Keratinocyte (primary cell): ENCODE measurements around the gene ZNF225. TPM values are rescaled to one million over a fixed set of nuclear protein-coding genes. Genes with fewer than 3 reads are reported as not detected.

Experiments
- DNase-seq: peaks from one replicate; pipeline ENCODE4 v3.0.0-alpha.2; 2011; ENCODE audit warnings: low read depth, missing footprints, low spot score
- FAIRE-seq: peaks from 2 replicates; lab custom pipeline; 2011; peaks lifted over from hg19 to GRCh38; lab: Jason Lieb, UNC
- H2AFZ ChIP-seq: 2 replicates; pipeline ENCODE4 v1.6.0; 2012; ENCODE audit warnings: low read length, control low read depth, inconsistent platforms; ENCODE audit not compliant: control insufficient read depth
- H3K27ac ChIP-seq: 2 replicates; pipeline ENCODE4 v1.5.1; 2011; ENCODE audit warnings: low read length; ENCODE audit not compliant: control insufficient read depth, insufficient read depth
- H3K27me3 ChIP-seq: 3 replicates; pipeline ENCODE4 v1.6.0; 2011; ENCODE audit warnings: low read length; ENCODE audit not compliant: control insufficient read depth, insufficient read depth; ENCODE audit errors: extremely low read depth
- H3K36me3 ChIP-seq, 2 experiments: 2 replicates in 1 of 2; 3 replicates in 1 of 2; pipeline ENCODE4 v1.5.1; 2011; ENCODE audit warnings: low read length in 2 of 2, mild to moderate bottlenecking in 1 of 2; ENCODE audit not compliant: control insufficient read depth in 2 of 2, insufficient read depth in 2 of 2; ENCODE audit errors: extremely low read depth in 1 of 2
- H3K4me1 ChIP-seq: 3 replicates; pipeline ENCODE4 v1.5.1; 2011; ENCODE audit warnings: low read length; ENCODE audit not compliant: control insufficient read depth, insufficient read depth; ENCODE audit errors: extremely low read depth
- H3K4me2 ChIP-seq: 3 replicates; pipeline ENCODE4 v1.6.0; 2011; ENCODE audit warnings: low read depth, low read length; ENCODE audit not compliant: control insufficient read depth, insufficient read depth; ENCODE audit errors: extremely low read depth
- H3K4me3 ChIP-seq, 3 experiments: fragments of 200-600 bp in 1 of 3; sonication (generic) in 1 of 3; 2 replicates in 2 of 3; 3 replicates in 1 of 3; pipeline ENCODE4 v1.5.1; 2011 to 2016; ENCODE audit warnings: low read length in 3 of 3, mild to moderate bottlenecking in 3 of 3, control low read depth in 2 of 3, inconsistent platforms in 1 of 3, low read depth in 1 of 3, mixed read lengths in 1 of 3, mixed run types in 1 of 3, moderate library complexity in 1 of 3; ENCODE audit not compliant: control insufficient read depth in 2 of 3, insufficient read depth in 2 of 3; ENCODE audit errors: extremely low read depth in 1 of 3
- H3K79me2 ChIP-seq: 2 replicates; pipeline ENCODE4 v1.6.0; 2012; ENCODE audit warnings: low read length; ENCODE audit not compliant: control insufficient read depth, insufficient read depth
- H3K9ac ChIP-seq: 3 replicates; pipeline ENCODE4 v1.6.0; 2011; ENCODE audit warnings: low read length; ENCODE audit not compliant: control insufficient read depth, insufficient read depth; ENCODE audit errors: extremely low read depth
- H3K9me1 ChIP-seq: 3 replicates; pipeline ENCODE4 v1.6.0; 2011; ENCODE audit warnings: low read length; ENCODE audit not compliant: control insufficient read depth, insufficient read depth; ENCODE audit errors: extremely low read depth
- H3K9me3 ChIP-seq: 2 replicates; pipeline ENCODE4 v1.5.1; 2012; ENCODE audit warnings: low read depth, low read length; ENCODE audit not compliant: control insufficient read depth
- H4K20me1 ChIP-seq: 3 replicates; pipeline ENCODE4 v1.6.0; 2011; ENCODE audit warnings: low read length; ENCODE audit not compliant: control insufficient read depth, insufficient read depth; ENCODE audit errors: extremely low read depth
- CTCF ChIP-seq, 3 experiments: IDR thresholded peaks in 1 of 3; conservative IDR thresholded peaks in 1 of 3; optimal IDR thresholded peaks in 1 of 3; 2 replicates in 2 of 3; 3 replicates in 1 of 3; pipeline versions ENCODE3 to v1.5.1; 2011; ENCODE audit warnings: low read length in 3 of 3, mild to moderate bottlenecking in 3 of 3, moderate library complexity in 2 of 3, control low read depth in 1 of 3, inconsistent platforms in 1 of 3; ENCODE audit not compliant: insufficient read depth in 2 of 3; ENCODE audit errors: extremely low read depth in 1 of 3
- EZH2 ChIP-seq: IDR thresholded peaks from one replicate; pipeline ENCODE4 v1.6.1; 2012; ENCODE audit warnings: inconsistent platforms, mild to moderate bottlenecking, low read length, moderate library complexity
- dilution Hi-C: fragments of 300-500 bp; cut with MboI; formaldehyde crosslinking; loops from one replicate; pipeline ENCODE4 v1.7.0; 2020; ENCODE audit warnings: low sequenced_read_pairs; ENCODE audit not compliant: extremely low pct_ligation_motif_present
- polyA minus RNA-seq, 3 experiments: library from RNA; depleted of rRNA, polyadenylated mRNA; stranded (reverse); fragments of >200 nt; gene quantifications; 1 replicate in 1 of 3; 2 replicates in 1 of 3; 3 replicates in 1 of 3; pipeline ENCODE4 v1.2.3, GENCODE V29; 2011
- polyA plus RNA-seq, 5 experiments: library from polyadenylated mRNA; depleted of rRNA in 3 of 5; stranded (reverse) in 3 of 5; stranded (forward) in 1 of 5; unstranded in 1 of 5; fragments of >200 nt; gene quantifications; 1 replicate in 1 of 5; 2 replicates in 3 of 5; 3 replicates in 1 of 5; pipeline versions ENCODE4 v1.2.1 to v1.2.3, GENCODE V29; 2011 to 2012; ENCODE audit warnings: missing spikeins in 2 of 5, low read depth in 1 of 5, low replicate concordance in 1 of 5

ZNF225 gene
- polyA plus RNA-seq (1.6 to 2.2 TPM (median 1.6 TPM) in 3 replicates), polyA minus RNA-seq (0.07 to 5.8 TPM (median 2.7 TPM) in 3 replicates)
- polyA plus RNA-seq (2011; ENCODE audit: low read depth) = 0.64 TPM
- polyA plus RNA-seq (2011; cell fraction: cytosol; rRNA removed) = 0.70 and 1.2 TPM in 2 replicates
- 3.7 and 4.1 TPM in 2 replicates for polyA plus RNA-seq (2011; cell fraction: nucleus; rRNA removed)
- polyA plus RNA-seq (2012; ENCODE audit: low replicate concordance) = 1.1 and 2.5 TPM in 2 replicates
- polyA minus RNA-seq (2011; cell fraction: cytosol; rRNA and poly(A)+ RNA removed) = 2.1 TPM
- 2.2 and 6.6 TPM in 2 replicates for polyA minus RNA-seq (2011; cell fraction: nucleus; rRNA and poly(A)+ RNA removed)

DNA sequence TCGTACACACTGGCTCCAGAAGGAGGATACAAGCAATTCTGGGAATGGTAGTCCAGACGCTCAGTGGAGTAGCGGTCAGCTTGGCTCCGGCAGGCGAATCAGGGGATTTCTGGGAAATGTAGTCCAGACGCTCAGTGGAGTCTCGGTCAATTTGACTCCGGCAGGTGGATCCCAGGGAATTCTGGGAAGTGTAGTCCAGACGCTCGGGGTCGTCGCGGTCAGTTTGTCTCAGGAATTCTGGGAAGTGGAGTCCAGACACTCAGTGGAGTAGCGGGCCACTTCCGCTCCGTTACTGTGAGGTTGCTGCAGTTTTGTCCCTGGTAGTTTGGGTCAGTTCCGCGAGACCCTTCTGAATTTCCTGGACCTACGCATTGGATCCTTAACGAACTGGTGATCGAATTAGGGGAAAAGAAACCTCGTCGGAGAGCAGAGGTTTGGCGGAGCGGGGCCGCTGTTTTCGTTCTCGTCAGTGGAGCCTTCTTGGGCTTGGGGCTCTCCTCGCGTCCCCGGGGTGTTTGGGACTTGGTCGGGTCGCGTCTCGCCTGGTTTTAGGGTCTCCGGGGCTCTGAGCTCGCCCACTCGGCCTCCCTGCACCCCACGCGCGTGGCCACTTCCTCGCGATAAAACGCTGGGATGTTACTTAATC is at the start of gene ZNF225:
ZNF225 (plus strand) TSS at position 262 of the 646 bp plus-strand sequence. CDS start 2,429 bp downstream, outside the sequence.
- peak; percentile 97 for FAIRE-seq
- dilution Hi-C loops = no loop called here

GRCh38 chr19:44066305-44066704 is 46.9 kb upstream of the ZNF225 start:
- Histone ChIP-seq H3K9ac (no peak overlapping the region), H3K9me1 (no peaks in the 10 kb centered on the region), H3K27ac (no peak overlapping the region), H3K9me3 (peaks cover 6% of the 10 kb centered on the region), H4K20me1 (no peaks in the 10 kb centered on the region), H3K79me2 (no peaks in the 10 kb centered on the region), H3K4me2 (no peak overlapping the region), H3K4me1 (peaks cover 3% of the 10 kb centered on the region), H3K4me3 (no peak overlapping the region), H3K27me3 (no peaks in the 10 kb centered on the region), H3K36me3 (peaks cover 3 to 16% of the 10 kb centered on the region in 2 experiments), H2AFZ (no peak overlapping the region)
- dilution Hi-C loops = no loop called here
- FAIRE-seq = no peak
- TF ChIP-seq EZH2 (no peak), CTCF (optimal IDR thresholded peaks at IDR 0.05 in 1 of 3, IDR thresholded peaks at IDR 0.05 in 1 of 3, conservative IDR thresholded peaks at IDR 0.05 in 1 of 3; ENCODE audit: extremely low read depth in 1 of 3, insufficient read depth in 2 of 3, low read length in 3 of 3) (no peak)
- no peak for DNase-seq

More for the DNA sequence above, at the start of gene ZNF225:
- Histone ChIP-seq H3K4me1 (no peaks in the 10 kb centered on the region), H3K9me3 (no peaks in the 10 kb centered on the region), H3K9ac (peak within 1 kb of the TSS; percentile 79), H3K36me3 (peaks cover 0 to 5% of the 10 kb centered on the region in 2 experiments), H3K4me2 (peak within 1 kb of the TSS; percentile 91), H4K20me1 (no peaks in the 10 kb centered on the region), H3K27ac (peak within 1 kb of the TSS; percentile 60), H3K27me3 (no peaks in the 10 kb centered on the region), H3K79me2 (no peaks in the 10 kb centered on the region), H3K4me3 (peak within 1 kb of the TSS; percentile 76 to 99 (median 98)), H3K9me1 (no peaks in the 10 kb centered on the region), H2AFZ (peak within 1 kb of the TSS; percentile 100)
- peak; percentile 85 for DNase-seq
- TF ChIP-seq CTCF (optimal IDR thresholded peaks at IDR 0.05 in 1 of 3, IDR thresholded peaks at IDR 0.05 in 1 of 3, conservative IDR thresholded peaks at IDR 0.05 in 1 of 3; ENCODE audit: extremely low read depth in 1 of 3, insufficient read depth in 2 of 3, low read length in 3 of 3) (no peak), EZH2 (no peak)
